K562 (cell line): ENCODE measurements around the gene EIF3I. TPM values are rescaled to one million over a fixed set of nuclear protein-coding genes. Genes with fewer than 3 reads are reported as not detected.

ENCODE experiments used
- BRF2 ChIP-seq: IDR thresholded peaks from 3 replicates; pipeline ENCODE4 v1.6.1; 2011; ENCODE audit warnings: borderline replicate concordance, mild to moderate bottlenecking; ENCODE audit not compliant: insufficient read length, insufficient read depth
- CTCF ChIP-seq, 3 experiments: IDR thresholded peaks in 2 of 3; conservative IDR thresholded peaks in 1 of 3; 2 replicates each; pipeline ENCODE4 v1.5.1; 2011 to 2012; ENCODE audit warnings: low read length in 3 of 3, mild to moderate bottlenecking in 3 of 3, control low read depth in 2 of 3, improper control_type of control experiment in 1 of 3, inconsistent platforms in 1 of 3, low read depth in 1 of 3, mixed read lengths in 1 of 3, moderate library complexity in 1 of 3; ENCODE audit not compliant: insufficient read depth in 2 of 3
- FOXA1 ChIP-seq: fragments of 450-650 bp; IDR thresholded peaks from 2 replicates; pipeline ENCODE4 v1.6.1; 2016; ENCODE audit warnings: mild to moderate bottlenecking, borderline replicate concordance
- FOXP4 ChIP-seq: sonication (generic); formaldehyde crosslinking; IDR thresholded peaks from 2 replicates; pipeline ENCODE4 v1.8.0; 2022; ENCODE audit warnings: mild to moderate bottlenecking, missing genetic modification reagents, borderline replicate concordance
- HMBOX1 ChIP-seq: sonication (generic); IDR thresholded peaks from 2 replicates; pipeline ENCODE4 v1.6.1; 2016
- JUND ChIP-seq, 2 experiments: IDR thresholded peaks; 2 replicates in 1 of 2; 3 replicates in 1 of 2; pipeline ENCODE4 v1.6.1; 2011; ENCODE audit warnings: borderline replicate concordance in 2 of 2, low read depth in 2 of 2, low read length in 2 of 2, improper control_type of control experiment in 1 of 2, missing biosample characterization in 1 of 2, missing genetic modification characterization in 1 of 2, missing genetic modification reagents in 1 of 2
- KLF13 ChIP-seq: fragments of 450-650 bp; IDR thresholded peaks from 2 replicates; pipeline ENCODE4 v1.6.1; 2016; ENCODE audit warnings: missing genetic modification characterization, low read depth, mild to moderate bottlenecking, missing compliant biosample characterization, moderate library complexity, borderline replicate concordance
- NR3C1 ChIP-seq: sonication (generic); formaldehyde crosslinking; IDR thresholded peaks from 2 replicates; pipeline ENCODE4 v1.8.1; 2022; ENCODE audit warnings: missing genetic modification reagents
- NUFIP1 ChIP-seq: fragments of 450-650 bp; IDR thresholded peaks from 2 replicates; pipeline ENCODE4 v1.6.1; 2018; ENCODE audit not compliant: partially characterized antibody
- PCBP1 ChIP-seq: fragments of 200-400 bp; formaldehyde crosslinking; IDR thresholded peaks from 2 replicates; pipeline ENCODE4 v1.6.1; 2018; ENCODE audit warnings: mild to moderate bottlenecking, low read depth, low read length; ENCODE audit not compliant: poor library complexity, severe bottlenecking
- POLR2H ChIP-seq: IDR thresholded peaks from 2 replicates; pipeline ENCODE4 v1.6.1; 2016; ENCODE audit warnings: missing genetic modification characterization, low read depth, mild to moderate bottlenecking, control low read depth, missing compliant biosample characterization, moderate library complexity
- SMAD2 ChIP-seq: fragments of 150-350 bp; IDR thresholded peaks from 2 replicates; pipeline ENCODE4 v1.6.1; 2014; ENCODE audit warnings: low read depth, mild to moderate bottlenecking, low read length
- SRSF3 ChIP-seq: fragments of 200-400 bp; formaldehyde crosslinking; IDR thresholded peaks from 2 replicates; pipeline ENCODE4 v1.6.1; 2016; ENCODE audit warnings: mild to moderate bottlenecking, low read length, moderate library complexity; ENCODE audit not compliant: insufficient read depth
- TCFL5 ChIP-seq: fragments of 250-450 bp; sonication (Bioruptor Pico); conservative IDR thresholded peaks from 2 replicates; pipeline ENCODE4 v1.6.1; 2021; ENCODE audit warnings: mild to moderate bottlenecking, moderate library complexity, matching md5 sums
- XRCC4 ChIP-seq: IDR thresholded peaks from one replicate; pipeline ENCODE4 v1.6.1; 2011; ENCODE audit not compliant: insufficient read depth, insufficient read length; ENCODE audit errors: extremely low read depth
- ZNF12 ChIP-seq: sonication (generic); formaldehyde crosslinking; IDR thresholded peaks from 2 replicates; pipeline ENCODE4 v1.4.0; 2020; ENCODE audit warnings: mild to moderate bottlenecking, missing genetic modification reagents
- ZNF398 ChIP-seq: fragments of 250-450 bp; sonication (Bioruptor Pico); IDR thresholded peaks from 2 replicates; pipeline ENCODE4 v1.8.0; 2021; ENCODE audit warnings: moderate library complexity, mild to moderate bottlenecking, inconsistent platforms
- ZNF408 ChIP-seq: fragments of 250-450 bp; sonication (Bioruptor Pico); IDR thresholded peaks from 2 replicates; pipeline ENCODE4 v1.4.0; 2020; ENCODE audit warnings: low read depth, mild to moderate bottlenecking, moderate library complexity
- polyA plus RNA-seq, 8 experiments: library from polyadenylated mRNA; depleted of rRNA in 4 of 8; stranded (reverse) in 5 of 8; unstranded in 3 of 8; fragments of >200 nt; fragmentation: Nextera tagmentation in 2 of 8; fragmentation: Illumina TruSeq in 1 of 8; extraction: Ambion mirVana in 2 of 8; extraction: Trizol in 1 of 8; gene quantifications; 2 replicates each; pipeline versions ENCODE4 v1.2.1 to v1.2.3, GENCODE V29; 2011 to 2014; ENCODE audit warnings: inconsistent platforms in 1 of 8, missing spikeins in 1 of 8
- total RNA-seq, 7 experiments: library from RNA; depleted of rRNA in 6 of 7; stranded (reverse); fragments of >200 nt in 6 of 7; fragmentation: Illumina TruSeq in 2 of 7; extraction: Trizol in 2 of 7; gene quantifications; 2 replicates each; pipeline versions ENCODE4 v1.2.1 to v1.2.3, GENCODE V29; 2011 to 2021; ENCODE audit warnings: low replicate concordance in 1 of 7

The EIF3I gene
- total and polyA plus RNA-seq, 9 of the 15 experiments (the other 6 are each of a cell fraction or from before 2014, with no cell fraction given): 414 to 1,526 (median 635) TPM

- TF ChIP-seq HMBOX1: no peak
- TF ChIP-seq SRSF3: no peak
- TF ChIP-seq CTCF (IDR thresholded peaks at IDR 0.05 in 2 of 3, conservative IDR thresholded peaks at IDR 0.05 in 1 of 3; ENCODE audit: insufficient read depth in 2 of 3, low read depth in 1 of 3, low read length in 3 of 3): peak in 1 of 3 experiments; percentile 4; a peak in 1 of 6 replicates
- TF ChIP-seq XRCC4: no peak
- peak; percentile 93 for TF ChIP-seq KLF13 (tag)
- no peak for TF ChIP-seq ZNF398 (CRISPR knock-in tag)
- TF ChIP-seq FOXP4 (CRISPR knock-in tag): peak; percentile 86; the same call in 1 of the 2 replicates
- TF ChIP-seq JUND (IDR thresholded peaks at IDR 0.05; ENCODE audit: borderline replicate concordance, low read depth, low read length): no peak; the same call in 1 of the 2 replicates
- no peak; the same call in 2 of the 3 replicates for TF ChIP-seq JUND (tag; IDR thresholded peaks at IDR 0.05; ENCODE audit: borderline replicate concordance, low read depth, low read length)
- TF ChIP-seq FOXA1: no peak
- no peak for TF ChIP-seq ZNF12
- TF ChIP-seq POLR2H (tag): peak; percentile 96
- TF ChIP-seq BRF2: no peak
- TF ChIP-seq NR3C1: no peak
- no peak for TF ChIP-seq SMAD2
- TF ChIP-seq NUFIP1: peak; percentile 81
- peak; percentile 95 for TF ChIP-seq PCBP1
- TF ChIP-seq TCFL5 (CRISPR knock-in tag): no peak
- no peak for TF ChIP-seq ZNF408 (CRISPR knock-in tag)
These were observed 42.6 kb upstream of the EIF3I start, which contains the start of gene TXLNA (continued) for GRCh38 chr1:32179443-32180185.
